GM10248 (cell line): ENCODE data around the gene APPL1.

Experiments
- CTCF ChIA-PET: fragments of 300-600 bp; sonication (Branson Sonifier 250); formaldehyde crosslinking; extraction: SDS; loops from one replicate; lab custom pipeline; 2021; ENCODE audit warnings: antibody characterized with exemption; lab: Yijun Ruan, JAX
- POLR2A ChIA-PET: fragments of 350-650 bp; sonication (Branson Sonifier 250); formaldehyde crosslinking; extraction: SDS; loops from one replicate; lab custom pipeline; 2020; ENCODE audit warnings: antibody characterized with exemption; lab: Yijun Ruan, JAX
- DNase-seq: peaks from one replicate; pipeline ENCODE4 v3.0.0; 2012; ENCODE audit errors: extremely low spot score
- CTCF ChIP-seq: IDR thresholded peaks from 2 replicates; pipeline ENCODE4 v1.5.1; 2012; ENCODE audit warnings: mild to moderate bottlenecking, low read depth; ENCODE audit errors: extremely low read depth, missing control alignments, control extremely low read depth

The APPL1 gene

GRCh38 chr3:57279685-57280084, 52.2 kb downstream of the APPL1 start:
- no peak for DNase-seq
- ChIA-PET CTCF (no interaction called here), POLR2A (interaction anchor here (0.6 to 0.7 kb wide), 2 partner anchors 449 to 766 kb away, joined by 4 to 5 read pairs; no protein-coding TSS in a partner anchor)
- no peak for TF ChIP-seq CTCF

GRCh38 chr3:57281715-57282114, 54.2 kb downstream of the APPL1 start:
- CTCF ChIA-PET = interaction anchor here (1.0 to 1.6 kb wide), 2 partner anchors 12 to 112 kb away, joined by 3 to 4 read pairs; no protein-coding TSS in a partner anchor

GRCh38 chr3:57283334-57283733, 55.8 kb downstream of the APPL1 start:
- no peak for TF ChIP-seq CTCF
- CTCF ChIA-PET = interaction anchor here (1.0 to 1.4 kb wide), 2 partner anchors 13 to 26 kb away, joined by 3 to 4 read pairs; no protein-coding TSS in a partner anchor
- POLR2A ChIA-PET = no interaction called here
- no peak for DNase-seq

More at GRCh38 chr3:57281715-57282114, 54.2 kb downstream of the APPL1 start:
- POLR2A ChIA-PET = no interaction called here
- TF ChIP-seq CTCF = no peak
- no peak for DNase-seq

- DNase-seq = no peak
- CTCF ChIA-PET = interaction anchor here (1.2 kb wide), 1 partner anchor 26 kb away, joined by 3 read pairs; no protein-coding TSS in a partner anchor
- POLR2A ChIA-PET = no interaction called here
- TF ChIP-seq CTCF = no peak
Observed at GRCh38 chr3:57287205-57287604, 59.7 kb downstream of the APPL1 start.

GRCh38 chr3:57288403-57288802, 60.9 kb downstream of the APPL1 start:
- no peak for DNase-seq
- CTCF ChIA-PET = no interaction called here
- POLR2A ChIA-PET = no interaction called here
- TF ChIP-seq CTCF = no peak

- CTCF ChIA-PET = no interaction called here
- POLR2A ChIA-PET = no interaction called here
- TF ChIP-seq CTCF = no peak
- no peak for DNase-seq
Observed at GRCh38 chr3:57292159-57292896, 64.8 kb downstream of the APPL1 start, which contains the start of gene ASB14. Gene ASB14, minus strand, starts transcription at chr3:57292685. Its CDS starts 652 bp downstream, at chr3:57292033.
